ENCODE measurements around the gene DENND2D.
A peak's percentile ranks its signal among the peaks of the same experiment; 100 is the strongest.

DENND2D gene

DNA sequence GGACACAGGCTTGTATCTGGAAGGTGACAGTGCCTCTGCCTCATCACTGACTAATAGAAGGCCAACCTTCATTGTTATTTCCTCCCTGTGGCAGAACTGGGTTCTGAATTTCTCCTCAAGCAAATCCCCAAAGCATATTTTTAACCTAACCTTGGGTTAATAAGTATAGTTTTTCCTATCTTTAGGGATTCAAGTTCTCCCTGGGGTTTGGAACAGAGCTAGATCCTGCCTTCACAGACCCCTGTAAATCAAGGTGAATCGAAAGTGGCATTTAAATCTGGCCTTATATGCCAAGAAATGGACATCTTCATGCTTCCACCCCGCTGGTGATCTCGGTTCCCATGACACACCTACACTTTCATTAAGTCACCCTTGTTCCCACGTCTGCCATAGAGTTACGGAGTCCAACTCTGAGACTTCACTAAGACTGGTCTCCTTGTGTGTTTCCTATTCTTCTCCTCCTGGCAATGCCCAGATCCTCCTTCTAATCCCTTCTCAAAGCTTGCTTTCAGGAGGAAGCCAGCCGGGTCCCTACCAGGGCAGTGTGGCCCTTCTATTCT is 22.8 kb upstream of the DENND2D start:
- Histone ChIP-seq H3K27ac (no peak overlapping the region), H3K36me3 (replicated peaks) (no peaks in the 10 kb centered on the region), H3K4me3 (ENCODE audit: low read depth, low read length) (no peak overlapping the region), H3K27me3 (replicated peaks) (no peaks in the 10 kb centered on the region)
- TF ChIP-seq, protein P1, sequence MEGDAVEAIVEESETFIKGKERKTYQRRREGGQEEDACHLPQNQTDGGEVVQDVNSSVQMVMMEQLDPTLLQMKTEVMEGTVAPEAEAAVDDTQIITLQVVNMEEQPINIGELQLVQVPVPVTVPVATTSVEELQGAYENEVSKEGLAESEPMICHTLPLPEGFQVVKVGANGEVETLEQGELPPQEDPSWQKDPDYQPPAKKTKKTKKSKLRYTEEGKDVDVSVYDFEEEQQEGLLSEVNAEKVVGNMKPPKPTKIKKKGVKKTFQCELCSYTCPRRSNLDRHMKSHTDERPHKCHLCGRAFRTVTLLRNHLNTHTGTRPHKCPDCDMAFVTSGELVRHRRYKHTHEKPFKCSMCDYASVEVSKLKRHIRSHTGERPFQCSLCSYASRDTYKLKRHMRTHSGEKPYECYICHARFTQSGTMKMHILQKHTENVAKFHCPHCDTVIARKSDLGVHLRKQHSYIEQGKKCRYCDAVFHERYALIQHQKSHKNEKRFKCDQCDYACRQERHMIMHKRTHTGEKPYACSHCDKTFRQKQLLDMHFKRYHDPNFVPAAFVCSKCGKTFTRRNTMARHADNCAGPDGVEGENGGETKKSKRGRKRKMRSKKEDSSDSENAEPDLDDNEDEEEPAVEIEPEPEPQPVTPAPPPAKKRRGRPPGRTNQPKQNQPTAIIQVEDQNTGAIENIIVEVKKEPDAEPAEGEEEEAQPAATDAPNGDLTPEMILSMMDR (IDR thresholded peaks at IDR 0.05; ENCODE audit: low read depth, low read length, missing control alignments), result no peak
- in situ Hi-C loops (cut with HindIII; ENCODE audit: low pct_ligation_motif_present, low sequenced_read_pairs), result loop anchor here (25.0 kb wide), 1 partner anchor 189 kb away; no protein-coding TSS in a partner anchor
- no peak for DNase-seq

DNA sequence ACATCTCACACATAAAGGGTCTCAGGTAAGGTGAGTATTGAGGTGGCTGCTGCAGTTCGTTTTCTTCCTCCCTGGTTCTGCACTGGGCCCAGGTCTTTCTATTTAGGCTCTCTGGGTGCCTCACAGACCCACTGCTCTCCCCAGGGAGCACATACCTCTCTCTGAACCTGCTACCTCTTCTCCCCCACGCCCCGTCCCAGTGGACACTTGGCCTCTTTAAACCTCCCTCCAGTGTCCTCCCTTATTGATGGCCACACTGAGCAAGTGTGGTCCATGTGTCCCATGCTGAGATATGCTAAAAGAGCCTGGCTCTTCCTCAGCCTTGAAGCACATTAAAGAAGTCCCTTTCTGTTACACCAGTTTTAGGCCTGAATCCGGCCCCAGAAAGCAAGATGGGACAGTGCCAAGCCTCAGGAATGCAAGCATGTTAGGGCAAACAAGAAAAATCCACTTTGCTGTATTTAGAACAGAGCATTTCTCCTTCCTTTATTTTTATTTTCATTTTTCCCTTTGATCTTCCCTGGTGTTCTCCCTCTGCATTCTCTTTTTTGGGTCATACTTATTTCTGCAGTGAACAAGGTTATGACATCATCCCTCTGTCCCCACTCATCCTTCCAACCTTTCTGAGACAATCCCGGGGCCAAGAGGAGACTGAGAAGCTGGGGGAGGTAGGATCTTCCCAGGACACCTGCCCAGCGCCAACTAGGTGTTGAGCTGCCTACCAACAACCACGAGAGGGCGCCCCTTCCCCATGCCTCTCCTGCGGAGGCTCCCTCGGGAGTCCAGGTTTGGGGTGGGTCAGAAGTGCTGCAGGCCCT is 22.1 kb upstream of the DENND2D start:
- Histone ChIP-seq H3K36me3 (replicated peaks) (no peaks in the 10 kb centered on the region), H3K27me3 (replicated peaks) (no peaks in the 10 kb centered on the region), H3K27ac (no peak overlapping the region), H3K4me3 (ENCODE audit: low read depth, low read length) (no peak overlapping the region)
- DNase-seq, result peak; percentile 16
- in situ Hi-C loops (cut with HindIII; ENCODE audit: low pct_ligation_motif_present, low sequenced_read_pairs), result loop anchor here (25.0 kb wide), 1 partner anchor 190 kb away; no protein-coding TSS in a partner anchor
- TF ChIP-seq, protein P1 (IDR thresholded peaks at IDR 0.05; ENCODE audit: low read depth, low read length, missing control alignments), result peak; percentile 99

GRCh38 chr1:111221633-111222291 is 21.3 kb upstream of the DENND2D start:
- H3K27ac ChIP-seq, result no peak overlapping the region
- no peaks in the 10 kb centered on the region for H3K27me3 ChIP-seq (replicated peaks)
- no peak for DNase-seq
- in situ Hi-C loops (cut with HindIII; ENCODE audit: low pct_ligation_motif_present, low sequenced_read_pairs), result loop anchor here (25.0 kb wide), 1 partner anchor 191 kb away; no protein-coding TSS in a partner anchor
- no peak overlapping the region for H3K4me3 ChIP-seq (ENCODE audit: low read depth, low read length)
- TF ChIP-seq, protein P1 (IDR thresholded peaks at IDR 0.05; ENCODE audit: low read depth, low read length, missing control alignments), result no peak
- no peaks in the 10 kb centered on the region for H3K36me3 ChIP-seq (replicated peaks)

DNA sequence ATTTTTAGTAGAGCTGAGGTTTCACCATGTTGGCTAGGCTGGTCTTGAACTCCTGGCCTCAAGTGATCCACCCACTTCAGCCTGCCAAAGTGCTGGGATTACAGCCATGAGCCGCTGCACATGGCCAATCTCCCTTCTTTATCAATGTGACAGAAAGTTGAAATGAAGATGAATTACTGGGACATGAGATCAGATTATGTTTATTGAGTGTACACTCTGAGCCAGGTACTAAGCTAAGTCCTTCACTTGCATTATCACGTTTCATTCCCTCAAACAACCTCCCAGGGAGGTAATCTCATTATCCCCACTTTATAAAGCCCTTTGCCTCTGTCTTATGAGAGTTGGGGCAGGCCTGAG is 20.8 kb upstream of the DENND2D start:
- in situ Hi-C loops (cut with HindIII; ENCODE audit: low pct_ligation_motif_present, low sequenced_read_pairs), result loop anchor here (25.0 kb wide), 1 partner anchor 191 kb away; no protein-coding TSS in a partner anchor
- TF ChIP-seq, protein P1 (IDR thresholded peaks at IDR 0.05; ENCODE audit: low read depth, low read length, missing control alignments), result no peak
- no peak overlapping the region for H3K4me3 ChIP-seq (ENCODE audit: low read depth, low read length)
- H3K27me3 ChIP-seq (replicated peaks), result no peaks in the 10 kb centered on the region
- no peak overlapping the region for H3K27ac ChIP-seq
- no peaks in the 10 kb centered on the region for H3K36me3 ChIP-seq (replicated peaks)
- DNase-seq, result no peak

- H3K4me3 ChIP-seq (ENCODE audit: low read depth, low read length), result no peak overlapping the region
- no peak overlapping the region for H3K27ac ChIP-seq
- in situ Hi-C loops (cut with HindIII; ENCODE audit: low pct_ligation_motif_present, low sequenced_read_pairs), result loop anchor here (25.0 kb wide), 1 partner anchor 192 kb away; no protein-coding TSS in a partner anchor
- H3K36me3 ChIP-seq (replicated peaks), result no peaks in the 10 kb centered on the region
- no peaks in the 10 kb centered on the region for H3K27me3 ChIP-seq (replicated peaks)
- DNase-seq, result no peak
- TF ChIP-seq, protein P1 (IDR thresholded peaks at IDR 0.05; ENCODE audit: low read depth, low read length, missing control alignments), result no peak
These were observed 19.9 kb upstream of the DENND2D start for GRCh38 chr1:111220302-111220890.

Data from brain microvascular endothelial cell (primary cell).